HK-2 (cell line): ENCODE measurements around the gene OLFML2A.
A peak's percentile ranks its signal among the peaks of the same experiment; 100 is the strongest.

Experiments
- DNase-seq: peaks from one replicate; pipeline ENCODE4 v3.0.0-alpha.2; 2018; ENCODE audit not compliant: unreplicated experiment

OLFML2A gene

DNA sequence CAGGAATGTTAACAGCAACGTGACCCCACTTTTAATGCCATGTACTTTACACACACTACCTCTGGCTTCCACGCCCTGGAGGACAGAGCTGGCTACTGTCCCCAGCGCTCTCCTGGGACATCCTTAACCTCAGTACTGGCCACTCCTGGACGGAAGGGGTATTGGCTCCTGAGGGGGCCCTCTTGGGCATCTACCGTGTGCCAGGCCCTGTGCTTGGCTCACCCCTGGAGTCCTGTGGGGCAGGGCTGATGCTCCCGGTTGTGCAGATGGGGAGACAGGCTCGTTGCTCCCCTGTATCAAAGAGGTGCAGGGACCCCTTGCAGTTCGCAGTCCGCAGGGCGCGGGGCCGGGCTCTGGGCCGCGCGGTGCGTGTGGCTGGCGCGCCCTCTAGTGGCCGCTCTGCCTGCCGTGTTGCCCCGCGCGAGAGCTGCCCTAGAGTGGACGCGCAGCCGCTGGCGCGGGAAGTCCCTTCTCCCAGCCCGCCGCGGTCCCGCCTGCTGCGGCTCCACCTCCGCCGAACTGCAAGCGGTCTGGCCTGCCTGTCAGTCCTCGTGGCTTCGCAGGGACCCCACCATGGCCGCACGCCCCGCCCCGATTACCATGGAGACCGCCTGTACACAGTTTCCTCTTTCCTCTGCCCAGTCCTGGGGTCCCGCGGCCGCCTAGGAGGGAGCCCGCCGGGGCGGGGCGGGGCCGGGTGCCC, 76.0 kb downstream of the OLFML2A start, which contains the start of gene WDR38:
Gene WDR38 (plus strand): TSS at position 632 of the 703 bp plus-strand sequence. CDS start 72 bp downstream, outside the sequence.
- DNase-seq = peak; percentile 84

DNA sequence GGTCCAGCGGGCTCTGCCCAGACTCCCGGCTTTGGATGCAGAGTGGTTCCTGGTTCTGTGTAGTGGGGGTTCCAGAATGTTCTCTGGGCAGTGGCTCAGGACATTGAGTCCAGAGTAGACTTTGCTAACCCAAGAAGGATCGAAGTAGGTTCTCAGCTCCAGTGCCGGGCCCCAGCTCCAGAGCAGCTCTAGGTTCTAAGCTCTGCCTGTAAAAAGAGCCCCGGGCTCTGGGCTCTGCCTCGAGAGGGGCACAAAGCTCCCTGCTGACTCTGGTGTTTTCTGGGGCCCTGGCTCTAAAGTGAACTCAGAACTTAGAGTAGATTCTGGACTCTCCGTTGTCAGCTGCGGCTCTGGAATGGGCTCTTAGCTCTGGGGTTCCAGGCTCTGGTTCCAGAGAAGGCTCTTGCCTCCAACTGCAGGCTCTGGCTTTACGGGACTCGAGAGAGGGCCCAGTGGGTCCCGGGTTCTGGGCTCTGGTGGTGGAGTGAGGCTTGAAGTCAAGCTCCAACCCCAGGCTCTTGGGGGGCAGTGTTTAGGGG, 76.7 kb downstream of the OLFML2A start:
- no peak for DNase-seq

DNA sequence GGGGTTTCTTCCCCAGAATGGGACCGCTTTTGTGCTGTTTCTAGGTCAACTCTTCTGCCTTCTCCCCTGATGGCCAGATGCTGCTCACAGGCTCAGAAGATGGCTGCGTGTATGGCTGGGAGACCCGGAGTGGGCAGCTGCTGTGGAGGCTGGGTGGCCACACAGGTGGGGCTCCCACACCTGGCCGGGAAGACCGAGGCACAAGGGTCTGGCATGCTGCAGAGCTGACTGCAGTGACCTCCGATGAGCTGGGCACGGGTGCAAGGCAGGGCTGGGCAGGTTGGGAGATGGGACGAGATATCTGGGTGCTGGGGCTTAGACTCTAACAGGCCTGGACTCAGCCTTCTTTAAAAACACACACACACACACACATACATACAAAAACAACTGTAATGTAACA, 77.2 kb downstream of the OLFML2A start:
- DNase-seq = no peak

DNA sequence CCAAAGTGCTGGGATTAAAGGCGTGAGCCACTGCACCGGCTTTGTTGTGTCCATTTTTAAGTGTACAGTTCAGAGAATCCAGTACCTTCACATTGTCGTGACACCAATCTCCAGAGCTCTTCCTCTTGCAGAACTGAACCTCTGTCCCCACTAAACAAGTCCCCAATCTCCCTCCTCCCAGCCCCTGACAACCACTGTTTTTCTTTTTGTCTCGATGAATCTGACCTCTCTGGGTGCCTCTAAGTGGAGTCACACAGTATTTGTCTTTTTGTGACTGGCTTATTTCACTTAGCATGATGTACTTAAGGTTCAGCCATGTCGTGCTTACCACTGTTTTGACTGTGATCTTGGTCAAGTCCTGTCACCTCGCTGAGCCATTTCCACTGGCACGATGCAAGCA, 77.9 kb downstream of the OLFML2A start:
- no peak for DNase-seq

DNA sequence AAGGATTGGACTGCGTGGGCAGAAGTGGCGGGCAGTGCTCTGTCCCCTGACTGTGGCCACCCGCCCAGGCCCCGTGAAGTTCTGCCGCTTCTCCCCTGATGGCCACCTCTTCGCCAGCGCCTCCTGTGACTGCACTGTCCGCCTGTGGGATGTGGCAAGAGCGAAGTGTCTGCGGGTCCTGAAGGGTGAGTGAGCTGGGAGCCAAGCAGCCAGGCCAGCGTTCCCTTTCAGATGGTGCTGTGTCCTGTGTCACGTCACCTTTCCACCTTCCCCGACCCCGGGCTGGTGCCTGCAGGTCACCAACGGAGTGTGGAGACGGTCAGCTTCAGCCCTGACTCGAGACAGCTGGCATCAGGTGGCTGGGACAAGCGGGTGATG, 78.6 kb downstream of the OLFML2A start:
- no peak for DNase-seq

DNA sequence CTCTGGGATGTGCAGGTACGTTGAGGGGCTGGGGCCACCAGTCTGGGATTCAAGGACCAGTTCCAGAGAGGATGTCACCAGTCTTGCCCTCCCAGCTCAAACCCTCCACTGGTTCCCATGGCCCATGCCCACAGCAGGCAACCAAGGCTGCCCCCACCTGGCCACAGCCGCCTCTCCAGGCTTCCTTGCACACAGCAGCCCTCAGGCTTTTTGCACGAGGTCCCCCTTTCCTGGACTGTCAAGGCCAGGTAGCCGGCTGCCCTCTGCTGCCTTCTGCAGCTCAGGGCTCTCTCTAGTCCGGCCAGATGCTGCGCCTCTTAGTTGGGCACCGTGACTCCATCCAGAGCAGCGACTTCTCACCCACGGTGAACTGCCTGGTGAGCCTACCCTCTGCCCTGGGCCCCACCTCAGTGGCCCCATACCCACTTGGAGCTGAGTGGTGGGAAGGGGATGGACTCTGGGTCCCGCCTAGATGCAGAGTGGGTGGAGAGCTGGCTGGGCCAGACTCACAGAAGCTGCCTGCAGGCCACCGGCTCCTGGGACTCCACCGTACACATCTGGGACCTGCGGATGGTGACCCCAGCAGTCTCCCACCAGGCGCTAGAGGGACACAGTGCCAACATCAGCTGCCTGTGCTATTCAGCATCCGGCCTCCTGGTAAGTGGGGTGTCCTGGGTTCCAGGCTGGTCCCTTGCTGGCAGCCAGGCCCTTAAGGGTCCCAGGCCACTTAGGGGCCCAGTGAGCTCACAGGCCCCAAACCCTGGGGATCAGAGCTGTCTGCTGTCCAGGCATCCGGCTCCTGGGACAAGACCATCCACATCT, 79.2 kb downstream of the OLFML2A start:
- DNase-seq = peak; percentile 62

DNA sequence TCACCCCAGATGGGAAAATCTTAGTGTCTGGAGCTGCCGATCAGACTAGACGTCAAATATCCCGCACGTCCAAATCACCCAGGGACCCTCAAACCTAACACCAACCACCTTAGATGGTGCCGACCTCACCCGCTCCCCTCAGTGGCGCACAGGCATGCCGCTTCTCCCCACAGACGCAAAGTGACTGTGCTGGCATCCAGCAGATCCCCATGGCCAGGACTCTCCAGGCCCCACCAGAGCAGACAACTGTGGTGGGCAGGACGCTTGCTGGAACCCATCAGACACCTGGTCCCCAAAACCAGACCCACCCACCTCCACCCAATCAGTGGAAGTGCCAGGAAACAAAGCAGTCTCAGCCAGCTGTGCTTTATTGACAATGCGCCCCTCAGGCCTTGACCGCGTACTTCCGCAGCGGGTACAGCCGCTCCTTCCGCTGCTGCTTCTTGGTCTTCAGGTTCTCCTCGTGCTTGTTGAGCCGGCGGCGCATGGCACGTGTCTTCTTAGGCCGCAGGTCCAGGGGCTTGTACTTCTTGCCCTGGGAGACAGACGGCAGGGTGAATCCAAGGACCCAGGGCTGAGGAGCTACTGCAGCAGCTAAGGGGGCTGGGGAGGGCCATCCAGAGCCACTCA, 80.7 kb downstream of the OLFML2A start:
- DNase-seq = no peak

DNA sequence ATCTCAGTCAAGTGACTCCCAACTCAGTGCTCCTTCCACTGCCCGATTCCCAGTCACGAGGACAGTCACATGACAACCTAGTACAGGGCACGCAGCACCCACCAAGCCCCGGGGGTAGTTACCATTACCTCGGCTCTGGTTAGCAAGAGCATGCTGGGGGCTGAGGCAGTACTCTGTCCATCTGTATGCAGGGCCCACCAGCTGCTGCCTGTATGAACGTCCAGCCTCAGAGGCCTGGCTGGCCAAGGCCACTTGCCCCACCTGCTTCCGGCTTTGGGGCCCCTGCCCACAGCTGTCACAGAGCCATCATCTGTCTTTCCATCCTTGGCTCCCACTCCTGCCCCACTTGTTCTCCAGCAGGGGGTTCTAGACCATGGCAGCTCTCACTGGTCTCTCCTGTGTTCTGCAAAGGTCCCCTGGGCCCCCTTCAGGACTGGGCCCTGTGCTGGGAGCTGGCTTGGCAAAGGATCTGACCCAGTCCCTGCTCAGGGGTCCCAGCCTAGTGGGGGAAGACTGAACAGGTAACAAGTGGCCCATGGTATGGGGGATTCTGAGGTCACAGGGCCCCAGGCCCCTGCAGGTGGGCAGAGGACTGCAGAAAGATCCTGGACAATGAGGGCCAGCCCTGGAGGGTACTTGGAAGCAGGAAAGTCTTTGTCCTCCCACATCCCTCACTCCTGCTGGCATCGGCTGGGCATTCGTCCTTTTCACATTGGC, 81.6 kb downstream of the OLFML2A start:
- no peak for DNase-seq

DNA sequence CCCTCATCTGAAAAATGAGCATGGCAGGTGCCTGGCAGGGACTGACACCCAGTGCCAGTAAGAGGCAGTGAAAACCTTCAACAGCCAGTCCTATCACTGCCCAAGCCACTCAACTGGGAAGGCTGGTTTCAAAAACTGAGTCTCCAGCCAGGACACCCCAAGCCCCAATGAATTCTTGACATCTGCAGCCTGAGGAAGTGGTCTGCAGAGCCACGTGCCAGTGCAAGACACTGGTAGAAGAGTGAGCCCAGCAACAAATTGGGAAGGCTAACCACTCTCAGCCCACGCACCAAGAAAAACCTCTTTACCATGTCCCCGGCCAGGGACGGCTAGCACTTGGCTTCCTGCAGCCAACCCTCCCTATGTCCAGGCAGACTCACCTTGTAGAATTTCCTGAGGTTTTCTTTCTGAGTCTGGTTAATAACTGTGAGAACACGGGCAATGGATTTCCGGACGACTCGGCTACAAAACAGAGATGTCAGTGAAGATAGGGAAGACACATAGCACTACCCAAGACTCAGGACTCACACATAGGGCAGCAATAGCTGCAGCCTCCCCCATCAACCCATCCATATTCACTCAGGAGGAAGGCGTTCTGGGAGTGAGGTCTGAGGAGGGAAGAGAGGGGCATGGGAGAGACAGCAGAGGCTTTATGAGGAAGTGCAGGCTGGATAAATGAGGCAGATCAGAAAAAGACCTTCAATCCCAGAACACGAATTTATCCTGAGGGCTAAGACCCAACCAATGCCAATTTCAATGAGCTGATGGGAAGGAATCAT, 83.1 kb downstream of the OLFML2A start:
- no peak for DNase-seq

DNA sequence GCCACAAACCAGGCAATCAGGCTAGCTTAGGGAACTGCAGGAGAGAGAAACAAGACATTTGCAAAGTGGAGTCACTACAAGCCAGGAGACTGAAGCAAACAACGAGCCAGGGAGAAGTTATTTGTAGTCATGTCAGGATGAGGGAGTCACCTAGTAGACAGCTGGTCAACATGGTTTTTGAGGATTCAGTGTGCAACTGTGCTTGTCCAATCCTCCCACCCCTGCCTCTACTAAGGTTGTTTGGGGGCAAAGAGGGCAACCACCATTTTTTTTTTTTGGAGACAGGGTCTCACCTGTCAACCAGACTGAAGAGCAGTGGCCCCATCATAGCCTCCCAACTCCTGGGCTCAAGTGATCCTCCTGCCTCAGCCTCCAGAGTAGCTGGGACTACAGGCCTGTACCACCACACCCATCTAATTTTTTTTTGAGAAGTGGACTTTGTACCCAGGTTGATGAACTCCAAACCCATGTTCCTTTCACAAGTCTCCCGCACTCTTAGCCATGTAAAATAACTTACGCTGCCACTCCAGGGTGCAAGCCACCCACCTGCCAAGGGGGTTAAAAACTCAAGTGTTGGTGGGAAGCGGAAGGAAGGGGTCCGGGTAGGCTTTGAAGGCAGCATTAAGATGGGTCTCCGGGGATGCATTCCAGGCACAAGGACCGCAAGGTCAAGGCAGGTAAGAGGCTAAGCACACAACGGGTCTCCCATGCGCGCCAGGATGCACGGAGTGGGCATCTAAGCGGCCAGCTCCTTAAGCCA, 83.8 kb downstream of the OLFML2A start:
- peak; percentile 13 for DNase-seq

DNA sequence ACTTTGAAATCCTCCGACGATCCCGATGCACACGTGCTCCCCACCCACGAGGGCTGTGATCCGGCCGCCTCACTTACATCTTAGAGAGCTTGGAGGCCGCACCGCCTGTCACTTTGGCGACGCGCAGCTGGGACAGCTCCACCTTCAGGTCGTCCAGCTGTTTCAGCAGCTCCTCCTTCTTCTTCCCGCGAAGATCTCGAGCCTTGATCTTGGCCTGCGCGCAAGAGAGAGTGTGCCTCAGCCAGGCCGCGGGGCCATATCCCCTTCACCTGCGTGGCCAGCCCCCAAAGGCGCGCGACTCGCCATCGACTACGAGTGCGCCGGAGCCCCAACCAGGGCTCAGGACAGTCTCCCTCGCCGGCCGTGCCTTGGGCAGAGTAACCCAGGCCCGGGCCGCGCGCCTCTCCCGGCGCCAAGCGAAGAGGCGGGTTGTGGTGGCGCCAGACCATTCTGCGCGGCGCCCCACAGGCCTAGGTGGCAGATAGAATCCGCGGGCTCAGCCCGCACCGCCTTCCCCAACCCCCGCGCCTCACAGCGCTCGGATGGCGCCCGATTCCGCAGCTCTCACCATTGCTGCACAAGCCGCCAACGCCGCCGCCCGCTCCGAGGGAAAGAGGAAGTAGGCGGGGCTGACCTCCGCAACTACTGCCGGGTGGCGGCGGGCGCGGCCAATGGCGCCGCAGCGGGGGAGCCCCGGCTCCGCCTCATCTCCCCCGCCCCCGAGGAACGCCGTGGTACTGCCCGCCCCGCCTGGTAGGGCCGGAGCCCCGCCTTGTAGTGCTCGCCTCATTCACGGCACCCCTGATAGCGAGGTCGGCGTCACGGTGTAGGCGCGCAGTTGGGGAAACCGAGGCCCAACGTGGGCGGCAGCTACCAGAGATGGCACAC, 84.7 kb downstream of the OLFML2A start, which contains the start of the genes ARPC5L and RPL35:
Gene ARPC5L (plus strand): TSS at position 789 of the 888 bp plus-strand sequence. CDS start 7,161 bp downstream, outside the sequence.
Gene RPL35 (minus strand): TSS at position 616 of the 888 bp plus-strand sequence. CDS start 45 bp downstream, at position 571.
- peak; percentile 92 for DNase-seq

DNA sequence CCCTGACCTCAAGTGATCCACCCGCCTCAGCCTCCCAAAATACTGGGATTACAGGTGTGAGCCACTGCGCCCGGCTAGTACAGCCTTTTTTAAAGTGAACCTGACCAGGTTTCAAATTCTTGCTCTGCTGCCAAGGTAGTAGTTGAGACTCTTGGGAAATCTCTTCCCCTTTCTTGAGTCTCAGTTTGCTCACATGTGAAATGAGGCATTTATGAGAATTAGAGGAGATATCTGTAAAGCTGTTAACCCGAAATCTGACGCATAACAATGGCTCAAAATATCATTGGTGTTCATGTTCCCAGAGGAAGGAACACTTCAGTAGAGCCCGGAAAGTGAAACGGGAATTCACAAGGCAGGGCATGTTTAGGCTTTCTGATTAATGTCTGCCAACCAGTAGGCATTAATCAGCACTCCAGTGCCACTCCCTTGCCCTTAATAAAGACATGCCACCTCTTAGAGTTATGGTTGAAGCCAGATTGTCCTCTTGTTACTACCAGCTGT, 86.5 kb downstream of the OLFML2A start:
- no peak for DNase-seq
